ENCODE results near the gene CNGA2. TPM values are rescaled to one million over a fixed set of nuclear protein-coding genes. Genes with fewer than 3 reads are reported as not detected.

CNGA2 gene
- polyA plus RNA-seq (2013, experiment 1 of 2), result not detected
- polyA plus RNA-seq (2013, experiment 2 of 2), result not detected

GRCh38 chrX:151734446-151734845 lies at the start of gene CNGA2:
Gene CNGA2 (plus strand): TSS chrX:151734746. CDS start chrX:151738484, 3,738 bp downstream.
- H4K91ac ChIP-seq (ENCODE audit: low read depth, low read length, poor library complexity), result no peak within 1 kb of the TSS
- no peaks in the 10 kb centered on the region for H3K9me3 ChIP-seq (replicated peaks in 1 of 2; ENCODE audit: control insufficient read depth in 2 of 2, insufficient read depth in 1 of 2, low read depth in 1 of 2, low read length in 2 of 2)
- H3K4me1 ChIP-seq (ENCODE audit: control insufficient read depth in 2 of 2, insufficient read depth in 1 of 2, low read depth in 1 of 2, low read length in 2 of 2), result no peaks in the 10 kb centered on the region
- no peak within 1 kb of the TSS for H2AFZ ChIP-seq (ENCODE audit: low read length)
- no CpG with 5 or more reads among the region's 4 CpGs for WGBS, 2 donors (ENCODE audit: extremely low coverage in 2 of 2, insufficient read length in 2 of 2, insufficient replicate concordance in 1 of 2)
- no peak within 1 kb of the TSS for H3K27ac ChIP-seq (replicated peaks; ENCODE audit: low read length)
- H3K23ac ChIP-seq (ENCODE audit: low read depth, low read length, poor library complexity), result no peak within 1 kb of the TSS
- no peak within 1 kb of the TSS for H2BK120ac ChIP-seq (ENCODE audit: low read depth, low read length)
- no peak within 1 kb of the TSS for H3K4me2 ChIP-seq (ENCODE audit: insufficient read depth, low read length, poor library complexity, severe bottlenecking)
- H3K4me3 ChIP-seq (ENCODE audit: low read length in 2 of 2), result no peak within 1 kb of the TSS
- H4K8ac ChIP-seq (ENCODE audit: low read depth, low read length), result no peak within 1 kb of the TSS
- peaks cover 0 to 16% (median 0%) of the 10 kb centered on the region in 3 experiments for H3K27me3 ChIP-seq (ENCODE audit: control insufficient read depth in 3 of 3, insufficient read depth in 3 of 3, low read depth in 1 of 3, low read length in 3 of 3)
- no peak within 1 kb of the TSS for H3K9ac ChIP-seq (ENCODE audit: low read depth, low read length, poor library complexity)
- no peak within 1 kb of the TSS for H3K4ac ChIP-seq (ENCODE audit: low read length)
- no peak for DNase-seq (ENCODE audit: low spot score)
- no peaks in the 10 kb centered on the region for H3K36me3 ChIP-seq (replicated peaks in 1 of 2; ENCODE audit: control insufficient read depth in 2 of 2, insufficient read depth in 2 of 2, low read length in 2 of 2)
- H2BK15ac ChIP-seq (ENCODE audit: low read length), result no peak within 1 kb of the TSS
- H3K14ac ChIP-seq (ENCODE audit: low read length), result no peak within 1 kb of the TSS
- H2AK5ac ChIP-seq (ENCODE audit: low read depth, low read length), result no peak within 1 kb of the TSS
- no peak within 1 kb of the TSS for H2BK12ac ChIP-seq (ENCODE audit: low read length)
- H2BK5ac ChIP-seq (ENCODE audit: low read length), result no peak within 1 kb of the TSS
- H3K18ac ChIP-seq (ENCODE audit: low read length), result no peak within 1 kb of the TSS
- no peaks in the 10 kb centered on the region for H3K79me1 ChIP-seq (ENCODE audit: low read depth, low read length)

GRCh38 chrX:151687635-151688034 lies 46.9 kb upstream of the CNGA2 start:
- Histone ChIP-seq H3K4ac (ENCODE audit: low read length) (no peak overlapping the region), H3K4me2 (ENCODE audit: insufficient read depth, low read length, poor library complexity, severe bottlenecking) (no peak overlapping the region), H2AK5ac (ENCODE audit: low read depth, low read length) (no peak overlapping the region), H3K27ac (replicated peaks; ENCODE audit: low read length) (no peak overlapping the region), H3K4me3 (ENCODE audit: low read length in 2 of 2) (no peak overlapping the region), H2BK15ac (ENCODE audit: low read length) (no peak overlapping the region), H4K91ac (ENCODE audit: low read depth, low read length, poor library complexity) (no peak overlapping the region), H3K18ac (ENCODE audit: low read length) (no peak overlapping the region), H2BK120ac (ENCODE audit: low read depth, low read length) (no peak overlapping the region), H3K79me1 (ENCODE audit: low read depth, low read length) (no peaks in the 10 kb centered on the region), H2BK12ac (ENCODE audit: low read length) (no peak overlapping the region), H3K4me1 (ENCODE audit: control insufficient read depth in 2 of 2, insufficient read depth in 1 of 2, low read depth in 1 of 2, low read length in 2 of 2) (no peaks in the 10 kb centered on the region), H3K9me3 (replicated peaks in 1 of 2; ENCODE audit: control insufficient read depth in 2 of 2, insufficient read depth in 1 of 2, low read depth in 1 of 2, low read length in 2 of 2) (no peaks in the 10 kb centered on the region), H3K27me3 (ENCODE audit: control insufficient read depth in 3 of 3, insufficient read depth in 3 of 3, low read depth in 1 of 3, low read length in 3 of 3) (peaks cover 0 to 8% (median 0%) of the 10 kb centered on the region in 3 experiments), H2BK5ac (ENCODE audit: low read length) (no peak overlapping the region), H3K36me3 (replicated peaks in 1 of 2; ENCODE audit: control insufficient read depth in 2 of 2, insufficient read depth in 2 of 2, low read length in 2 of 2) (no peaks in the 10 kb centered on the region), H3K9ac (ENCODE audit: low read depth, low read length, poor library complexity) (no peak overlapping the region), H3K23ac (ENCODE audit: low read depth, low read length, poor library complexity) (no peak overlapping the region), H4K8ac (ENCODE audit: low read depth, low read length) (no peak overlapping the region), H3K14ac (ENCODE audit: low read length) (no peak overlapping the region), H2AFZ (ENCODE audit: low read length) (no peak overlapping the region)
- no peak for DNase-seq (ENCODE audit: low spot score)

- Histone ChIP-seq H3K23ac (ENCODE audit: low read depth, low read length, poor library complexity) (no peak overlapping the region), H3K9ac (ENCODE audit: low read depth, low read length, poor library complexity) (no peak overlapping the region), H2BK12ac (ENCODE audit: low read length) (no peak overlapping the region), H3K14ac (ENCODE audit: low read length) (no peak overlapping the region), H2BK5ac (ENCODE audit: low read length) (no peak overlapping the region), H3K4ac (ENCODE audit: low read length) (no peak overlapping the region), H2AFZ (ENCODE audit: low read length) (no peak overlapping the region), H4K91ac (ENCODE audit: low read depth, low read length, poor library complexity) (no peak overlapping the region), H4K8ac (ENCODE audit: low read depth, low read length) (no peak overlapping the region), H3K27me3 (ENCODE audit: control insufficient read depth in 3 of 3, insufficient read depth in 3 of 3, low read depth in 1 of 3, low read length in 3 of 3) (peaks cover 0 to 4% (median 0%) of the 10 kb centered on the region in 3 experiments), H3K18ac (ENCODE audit: low read length) (no peak overlapping the region), H2AK5ac (ENCODE audit: low read depth, low read length) (no peak overlapping the region), H3K79me1 (ENCODE audit: low read depth, low read length) (no peaks in the 10 kb centered on the region), H3K27ac (replicated peaks; ENCODE audit: low read length) (no peak overlapping the region), H2BK120ac (ENCODE audit: low read depth, low read length) (no peak overlapping the region), H3K4me3 (ENCODE audit: low read length in 2 of 2) (no peak overlapping the region), H3K36me3 (replicated peaks in 1 of 2; ENCODE audit: control insufficient read depth in 2 of 2, insufficient read depth in 2 of 2, low read length in 2 of 2) (no peaks in the 10 kb centered on the region), H3K9me3 (replicated peaks in 1 of 2; ENCODE audit: control insufficient read depth in 2 of 2, insufficient read depth in 1 of 2, low read depth in 1 of 2, low read length in 2 of 2) (no peaks in the 10 kb centered on the region), H2BK15ac (ENCODE audit: low read length) (no peak overlapping the region), H3K4me2 (ENCODE audit: insufficient read depth, low read length, poor library complexity, severe bottlenecking) (no peak overlapping the region), H3K4me1 (ENCODE audit: control insufficient read depth in 2 of 2, insufficient read depth in 1 of 2, low read depth in 1 of 2, low read length in 2 of 2) (no peaks in the 10 kb centered on the region)
- DNase-seq (ENCODE audit: low spot score), result no peak
Measured at GRCh38 chrX:151688695-151689094, 45.9 kb upstream of the CNGA2 start.

GRCh38 chrX:151692825-151693224 lies 41.7 kb upstream of the CNGA2 start:
- Histone ChIP-seq H3K4me3 (ENCODE audit: low read length in 2 of 2) (no peak overlapping the region), H3K4me1 (ENCODE audit: control insufficient read depth in 2 of 2, insufficient read depth in 1 of 2, low read depth in 1 of 2, low read length in 2 of 2) (peaks cover 0 to 4% of the 10 kb centered on the region in 2 donors), H4K91ac (ENCODE audit: low read depth, low read length, poor library complexity) (no peak overlapping the region), H3K14ac (ENCODE audit: low read length) (no peak overlapping the region), H2BK12ac (ENCODE audit: low read length) (no peak overlapping the region), H3K27ac (replicated peaks; ENCODE audit: low read length) (no peak overlapping the region), H2BK120ac (ENCODE audit: low read depth, low read length) (no peak overlapping the region), H4K8ac (ENCODE audit: low read depth, low read length) (no peak overlapping the region), H3K23ac (ENCODE audit: low read depth, low read length, poor library complexity) (no peak overlapping the region), H2BK5ac (ENCODE audit: low read length) (no peak overlapping the region), H3K9ac (ENCODE audit: low read depth, low read length, poor library complexity) (no peak overlapping the region), H2AFZ (ENCODE audit: low read length) (no peak overlapping the region), H3K9me3 (replicated peaks in 1 of 2; ENCODE audit: control insufficient read depth in 2 of 2, insufficient read depth in 1 of 2, low read depth in 1 of 2, low read length in 2 of 2) (no peaks in the 10 kb centered on the region), H3K4me2 (ENCODE audit: insufficient read depth, low read length, poor library complexity, severe bottlenecking) (no peak overlapping the region), H3K79me1 (ENCODE audit: low read depth, low read length) (no peaks in the 10 kb centered on the region), H3K36me3 (replicated peaks in 1 of 2; ENCODE audit: control insufficient read depth in 2 of 2, insufficient read depth in 2 of 2, low read length in 2 of 2) (no peaks in the 10 kb centered on the region), H3K27me3 (ENCODE audit: control insufficient read depth in 3 of 3, insufficient read depth in 3 of 3, low read depth in 1 of 3, low read length in 3 of 3) (peaks cover 0 to 31% (median 0%) of the 10 kb centered on the region in 3 experiments), H3K18ac (ENCODE audit: low read length) (no peak overlapping the region), H2BK15ac (ENCODE audit: low read length) (no peak overlapping the region), H3K4ac (ENCODE audit: low read length) (no peak overlapping the region), H2AK5ac (ENCODE audit: low read depth, low read length) (no peak overlapping the region)
- WGBS, 2 donors (ENCODE audit: extremely low coverage in 2 of 2, insufficient read length in 2 of 2, insufficient replicate concordance in 1 of 2), result no CpG with 5 or more reads among the region's 6 CpGs
- DNase-seq (ENCODE audit: low spot score), result no peak

All from neuronal stem cell (in vitro differentiated cells).